A673 (cell line): ENCODE measurements around the gene P2RY14. TPM values are rescaled to one million over a fixed set of nuclear protein-coding genes. Genes with fewer than 3 reads are reported as not detected.

Experiments used
- BruUV-seq: library from RNA; stranded (reverse); fragments of 400-500 nt; replicated peaks from 2 replicates; lab custom pipeline; 2021; lab: Mats Ljungman, UMichigan
- CTCF ChIA-PET: fragments of 300-600 bp; sonication (Branson Sonifier 250); formaldehyde crosslinking; loops from one replicate; lab custom pipeline; 2022; ENCODE audit warnings: antibody characterized with exemption; lab: Charles Lee
- POLR2A ChIA-PET: fragments of 300-600 bp; sonication (Branson Sonifier 250); formaldehyde crosslinking; loops from one replicate; lab custom pipeline; 2022; ENCODE audit warnings: antibody characterized with exemption; ENCODE audit not compliant: low non-redundant PET; lab: Charles Lee
- DNase-seq: peaks from one replicate; pipeline ENCODE4 v3.0.0-alpha.2; 2015; ENCODE audit warnings: low spot score
- H3K27ac ChIP-seq: fragments of 200-600 bp; sonication (generic); 2 replicates; pipeline ENCODE4 v1.5.1; 2016; ENCODE audit warnings: mixed run types, low read depth, mild to moderate bottlenecking, mixed read lengths, antibody characterized with exemption, low read length; ENCODE audit not compliant: poor library complexity, severe bottlenecking
- H3K27me3 ChIP-seq: fragments of 200-600 bp; sonication (generic); replicated peaks from 2 replicates; pipeline ENCODE4 v1.6.1; 2017; ENCODE audit warnings: mixed run types, low read depth, mild to moderate bottlenecking, mixed read lengths, antibody characterized with exemption, low read length; ENCODE audit not compliant: insufficient read depth, poor library complexity
- H3K36me3 ChIP-seq: fragments of 200-600 bp; sonication (generic); 2 replicates; pipeline ENCODE4 v1.6.1; 2016; ENCODE audit warnings: mixed run types, mild to moderate bottlenecking, mixed read lengths, antibody characterized with exemption, low read length; ENCODE audit not compliant: insufficient read depth, poor library complexity, severe bottlenecking
- H3K4me1 ChIP-seq: fragments of 200-600 bp; sonication (generic); 2 replicates; pipeline ENCODE4 v1.6.1; 2017; ENCODE audit warnings: mixed run types, mild to moderate bottlenecking, mixed read lengths, antibody characterized with exemption, low read length; ENCODE audit not compliant: insufficient read depth, poor library complexity, severe bottlenecking
- H3K4me3 ChIP-seq: fragments of 200-600 bp; sonication (generic); 2 replicates; pipeline ENCODE4 v1.5.1; 2016; ENCODE audit warnings: low read depth, mixed run types, mild to moderate bottlenecking, mixed read lengths, low read length; ENCODE audit not compliant: poor library complexity, severe bottlenecking
- H3K9me3 ChIP-seq: fragments of 200-600 bp; sonication (generic); 2 replicates; pipeline ENCODE4 v1.6.1; 2016; ENCODE audit warnings: mixed run types, low read depth, mild to moderate bottlenecking, mixed read lengths, antibody characterized with exemption, low read length; ENCODE audit not compliant: poor library complexity, severe bottlenecking
- CTCF ChIP-seq: fragments of 300-800, 200-600 bp; sonication (generic); conservative IDR thresholded peaks from 2 replicates; pipeline ENCODE4 v1.5.1; 2017; ENCODE audit warnings: low read depth, mild to moderate bottlenecking, antibody characterized with exemption, low read length, moderate library complexity, mixed read lengths
- EZH2 ChIP-seq: fragments of 200-600 bp; sonication (generic); IDR thresholded peaks from 2 replicates; pipeline ENCODE4 v1.6.1; 2017; ENCODE audit warnings: borderline replicate concordance, low read depth, mild to moderate bottlenecking, mixed read lengths, antibody characterized with exemption, low read length; ENCODE audit not compliant: poor library complexity, severe bottlenecking
- intact Hi-C: fragments of 100-400 bp; cut with micrococcal nuclease; formaldehyde crosslinking; loops from one replicate; pipeline ENCODE4 v1.10.0; 2022; ENCODE audit not compliant: unreplicated experiment
- total RNA-seq: library from RNA; stranded (reverse); gene quantifications from 2 replicates; pipeline ENCODE4 v1.2.3, GENCODE V29; 2021

Gene P2RY14
- total RNA-seq, 1 experiment from 2014 or later: not detected

DNA sequence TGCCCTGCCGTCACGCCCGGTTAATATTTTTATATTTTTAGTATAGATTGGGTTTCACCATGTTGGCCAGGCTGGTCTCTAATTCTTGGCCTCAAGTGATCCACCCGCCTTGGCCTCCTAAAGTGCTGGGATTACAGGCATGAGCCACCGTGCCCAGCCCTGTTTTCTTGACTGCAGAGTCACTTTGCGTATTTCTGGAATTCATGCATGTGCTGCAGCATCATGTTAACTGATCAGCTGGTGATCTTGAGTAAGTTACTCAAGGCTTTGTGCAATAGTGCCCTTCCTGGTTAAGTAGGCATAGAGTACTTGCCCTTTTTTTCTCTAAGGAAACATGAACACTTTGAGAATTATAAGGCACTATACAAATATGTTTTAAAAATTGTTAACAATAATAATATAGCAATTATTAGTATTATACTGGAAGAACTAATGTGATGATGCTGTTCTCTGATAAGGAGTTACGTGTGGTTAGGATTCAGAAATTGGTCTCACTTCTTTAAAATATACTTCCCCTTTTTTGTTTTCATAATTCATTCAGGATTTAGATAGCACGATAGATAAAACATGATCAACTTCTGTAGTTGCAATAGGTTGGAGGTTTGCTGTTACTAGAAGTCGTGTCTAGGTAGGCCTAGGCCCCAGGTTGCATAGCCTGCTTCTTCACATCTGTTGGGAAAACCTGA, 108.9 kb downstream of the P2RY14 start:
- TF ChIP-seq EZH2 (no peak), CTCF (no peak)
- ChIA-PET CTCF (no interaction called here), POLR2A (no interaction called here)
- DNase-seq: no peak
- Histone ChIP-seq H3K4me1 (no peaks in the 10 kb centered on the region), H3K4me3 (no peak overlapping the region), H3K27ac (no peak overlapping the region), H3K9me3 (no peaks in the 10 kb centered on the region), H3K27me3 (no peaks in the 10 kb centered on the region), H3K36me3 (no peaks in the 10 kb centered on the region)
- BruUV-seq: no TSS peak
- intact Hi-C loops: loop anchor here (2.0 to 5.0 kb wide), 2 partner anchors 668 to 749 kb away; no protein-coding TSS in a partner anchor

DNA sequence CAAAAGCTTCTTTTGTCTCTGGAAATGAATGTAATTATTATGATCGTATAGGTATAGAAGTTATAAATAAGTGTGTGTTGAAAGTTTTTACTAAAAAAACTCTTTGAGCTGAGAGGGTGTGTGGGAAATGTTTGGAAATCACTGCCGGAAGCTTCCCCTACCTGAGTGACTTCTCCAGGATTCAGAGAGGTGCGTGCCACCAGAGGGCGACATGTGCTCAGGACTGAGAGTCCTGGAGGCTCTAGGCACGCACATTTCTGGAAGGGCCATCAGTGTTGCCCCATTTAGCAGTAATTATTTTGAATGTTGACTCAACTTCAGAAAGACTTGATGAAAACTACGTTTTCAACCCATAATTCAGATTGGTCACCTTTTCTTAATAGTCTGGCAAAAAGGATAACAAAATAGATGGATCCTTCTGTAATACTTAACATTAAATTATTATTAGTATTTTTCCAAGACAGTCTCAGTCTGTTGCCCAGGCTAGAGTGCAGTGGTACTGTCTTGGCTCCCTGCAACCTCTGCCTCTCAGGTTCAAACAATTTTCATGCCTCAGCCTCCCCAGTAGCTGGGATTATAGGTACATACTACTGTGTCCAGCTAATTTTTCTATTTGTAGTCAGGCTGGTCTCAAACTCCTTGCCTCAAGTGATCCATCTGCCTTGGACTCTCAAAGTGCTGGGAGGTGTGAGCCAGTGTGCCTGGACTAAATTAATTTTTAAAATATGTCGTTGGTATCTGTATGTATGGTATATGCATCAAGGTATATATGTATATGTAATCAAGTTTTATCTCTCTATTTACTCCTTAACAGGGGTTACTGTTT, 109.9 kb downstream of the P2RY14 start:
- Histone ChIP-seq H3K9me3 (no peaks in the 10 kb centered on the region), H3K36me3 (no peaks in the 10 kb centered on the region), H3K4me1 (no peaks in the 10 kb centered on the region), H3K4me3 (no peak overlapping the region), H3K27me3 (no peaks in the 10 kb centered on the region), H3K27ac (no peak overlapping the region)
- peak; percentile 72 for DNase-seq
- POLR2A ChIA-PET: no interaction called here
- CTCF ChIA-PET: interaction anchor here (0.5 to 1.5 kb wide), 3 partner anchors 10 to 159 kb away, joined by 4 to 9 read pairs (median 6); no protein-coding TSS in a partner anchor
- BruUV-seq: no TSS peak
- no peak for TF ChIP-seq EZH2
- TF ChIP-seq CTCF: peak; percentile 90
- intact Hi-C loops: loop anchor here (1.0 to 5.0 kb wide), 3 partner anchors 115 to 750 kb away; no protein-coding TSS in a partner anchor

DNA sequence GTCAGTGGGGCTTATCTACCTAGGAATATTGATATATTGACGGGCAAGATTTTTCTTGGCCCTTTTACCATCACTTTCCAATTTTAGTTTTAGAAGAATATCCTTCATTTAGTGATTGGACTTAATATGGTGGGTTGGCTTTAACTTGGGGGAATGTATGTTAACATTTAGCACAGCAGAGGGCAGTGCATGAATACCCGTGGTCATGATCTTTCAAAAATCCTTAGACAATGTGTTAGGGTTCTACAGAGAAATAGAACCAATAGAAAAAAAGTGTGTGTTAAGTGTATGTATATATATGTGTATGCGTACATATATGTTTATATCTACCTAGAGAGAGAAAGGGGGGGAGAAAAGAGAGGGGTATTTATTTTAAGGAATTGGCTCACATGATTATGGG, 112.2 kb downstream of the P2RY14 start:
- DNase-seq: no peak
- ChIA-PET POLR2A (no interaction called here), CTCF (no interaction called here)
- Histone ChIP-seq H3K27me3 (no peaks in the 10 kb centered on the region), H3K4me3 (no peak overlapping the region), H3K9me3 (no peaks in the 10 kb centered on the region), H3K27ac (no peak overlapping the region), H3K4me1 (no peaks in the 10 kb centered on the region), H3K36me3 (no peaks in the 10 kb centered on the region)
- no TSS peak for BruUV-seq
- intact Hi-C loops: loop anchor here (5.0 kb wide), 1 partner anchor 671 kb away; no protein-coding TSS in a partner anchor
- TF ChIP-seq CTCF: peak; percentile 42
- TF ChIP-seq EZH2: no peak
